ENCODE data around the gene USP43. TPM values are rescaled to one million over a fixed set of nuclear protein-coding genes. Genes with fewer than 3 reads are reported as not detected.

USP43 gene
- total RNA-seq, 1 donor from 2014 or later, result 7.0 TPM

- Histone ChIP-seq H3K4me3 (ENCODE audit: insufficient read depth, low read depth, low read length) (no peak overlapping the region), H3K4me1 (ENCODE audit: insufficient read depth, low read length) (peaks cover 3% of the 10 kb centered on the region), H4K20me1 (ENCODE audit: insufficient read depth, low read length) (no peaks in the 10 kb centered on the region), H3K4me2 (ENCODE audit: low read length) (no peak overlapping the region), H3K27ac (ENCODE audit: low read depth, low read length) (no peak overlapping the region), H3K9me3 (ENCODE audit: insufficient read depth, low read depth, low read length) (no peaks in the 10 kb centered on the region), H3K9ac (ENCODE audit: low read length) (no peak overlapping the region), H3K27me3 (ENCODE audit: insufficient read depth, low read length) (no peaks in the 10 kb centered on the region), H2AFZ (ENCODE audit: low read depth, low read length) (no peak overlapping the region), H3K79me2 (ENCODE audit: insufficient read depth, low read length) (no peaks in the 10 kb centered on the region), H3K36me3 (ENCODE audit: insufficient read depth, low read length) (no peaks in the 10 kb centered on the region)
- Mint-ChIP-seq H3K27me3 (ENCODE audit: low read depth, unreplicated experiment) (no peaks in the 10 kb centered on the region), H3K27ac (ENCODE audit: unreplicated experiment) (peak overlapping the region; percentile 6), H3K4me1 (ENCODE audit: low read depth, unreplicated experiment) (peaks cover 37% of the 10 kb centered on the region), H3K36me3 (ENCODE audit: low read depth, unreplicated experiment) (peaks cover 30% of the 10 kb centered on the region), H3K4me3 (ENCODE audit: unreplicated experiment) (no peak overlapping the region), H3K9me3 (ENCODE audit: unreplicated experiment) (peaks cover 7% of the 10 kb centered on the region)
- FAIRE-seq, result no peak
- no peak for DNase-seq (ENCODE audit: low read depth)
- TF ChIP-seq, protein P1, sequence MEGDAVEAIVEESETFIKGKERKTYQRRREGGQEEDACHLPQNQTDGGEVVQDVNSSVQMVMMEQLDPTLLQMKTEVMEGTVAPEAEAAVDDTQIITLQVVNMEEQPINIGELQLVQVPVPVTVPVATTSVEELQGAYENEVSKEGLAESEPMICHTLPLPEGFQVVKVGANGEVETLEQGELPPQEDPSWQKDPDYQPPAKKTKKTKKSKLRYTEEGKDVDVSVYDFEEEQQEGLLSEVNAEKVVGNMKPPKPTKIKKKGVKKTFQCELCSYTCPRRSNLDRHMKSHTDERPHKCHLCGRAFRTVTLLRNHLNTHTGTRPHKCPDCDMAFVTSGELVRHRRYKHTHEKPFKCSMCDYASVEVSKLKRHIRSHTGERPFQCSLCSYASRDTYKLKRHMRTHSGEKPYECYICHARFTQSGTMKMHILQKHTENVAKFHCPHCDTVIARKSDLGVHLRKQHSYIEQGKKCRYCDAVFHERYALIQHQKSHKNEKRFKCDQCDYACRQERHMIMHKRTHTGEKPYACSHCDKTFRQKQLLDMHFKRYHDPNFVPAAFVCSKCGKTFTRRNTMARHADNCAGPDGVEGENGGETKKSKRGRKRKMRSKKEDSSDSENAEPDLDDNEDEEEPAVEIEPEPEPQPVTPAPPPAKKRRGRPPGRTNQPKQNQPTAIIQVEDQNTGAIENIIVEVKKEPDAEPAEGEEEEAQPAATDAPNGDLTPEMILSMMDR (IDR thresholded peaks at IDR 0.05; ENCODE audit: insufficient read depth, low read depth, low read length), result no peak
- TF ChIP-seq EZH2 (IDR thresholded peaks at IDR 0.05; ENCODE audit: insufficient read depth, low read length), result no peak
Measured at GRCh38 chr17:9669551-9670008, 24.3 kb downstream of the USP43 start.

- H3K9me3 ChIP-seq (ENCODE audit: insufficient read depth, low read depth, low read length), result no peaks in the 10 kb centered on the region
Measured at GRCh38 chr17:9670596-9670995, 25.3 kb downstream of the USP43 start.

GRCh38 chr17:9671559-9671958 lies 26.2 kb downstream of the USP43 start:
- H3K9ac ChIP-seq (ENCODE audit: low read length), result no peak overlapping the region
- H4K20me1 ChIP-seq (ENCODE audit: insufficient read depth, low read length), result no peaks in the 10 kb centered on the region
- FAIRE-seq, result no peak
- no peak overlapping the region for H3K4me3 ChIP-seq (ENCODE audit: insufficient read depth, low read depth, low read length)
- H3K27me3 ChIP-seq (ENCODE audit: insufficient read depth, low read length), result no peaks in the 10 kb centered on the region
- no peaks in the 10 kb centered on the region for H3K36me3 ChIP-seq (ENCODE audit: insufficient read depth, low read length)
- Mint-ChIP-seq H3K36me3 (ENCODE audit: low read depth, unreplicated experiment) (peaks cover 21% of the 10 kb centered on the region), H3K4me1 (ENCODE audit: low read depth, unreplicated experiment) (peaks cover 37% of the 10 kb centered on the region), H3K4me3 (ENCODE audit: unreplicated experiment) (no peak overlapping the region), H3K27me3 (ENCODE audit: low read depth, unreplicated experiment) (no peaks in the 10 kb centered on the region), H3K9me3 (ENCODE audit: unreplicated experiment) (peaks cover 2% of the 10 kb centered on the region), H3K27ac (ENCODE audit: unreplicated experiment) (no peak overlapping the region)
- H3K79me2 ChIP-seq (ENCODE audit: insufficient read depth, low read length), result no peaks in the 10 kb centered on the region
- no peak overlapping the region for H3K27ac ChIP-seq (ENCODE audit: low read depth, low read length)
- H3K4me2 ChIP-seq (ENCODE audit: low read length), result no peak overlapping the region
- H2AFZ ChIP-seq (ENCODE audit: low read depth, low read length), result no peak overlapping the region
- no peak for TF ChIP-seq EZH2 (IDR thresholded peaks at IDR 0.05; ENCODE audit: insufficient read depth, low read length)
- TF ChIP-seq, protein P1 (IDR thresholded peaks at IDR 0.05; ENCODE audit: insufficient read depth, low read depth, low read length), result no peak
- DNase-seq (ENCODE audit: low read depth), result no peak
- H3K4me1 ChIP-seq (ENCODE audit: insufficient read depth, low read length), result peaks cover 4% of the 10 kb centered on the region
- no peaks in the 10 kb centered on the region for H3K9me3 ChIP-seq (ENCODE audit: insufficient read depth, low read depth, low read length)

More at GRCh38 chr17:9670596-9670995, 25.3 kb downstream of the USP43 start:
- Mint-ChIP-seq H3K4me3 (ENCODE audit: unreplicated experiment) (peak overlapping the region; percentile 57), H3K36me3 (ENCODE audit: low read depth, unreplicated experiment) (peaks cover 25% of the 10 kb centered on the region), H3K4me1 (ENCODE audit: low read depth, unreplicated experiment) (peaks cover 37% of the 10 kb centered on the region), H3K27ac (ENCODE audit: unreplicated experiment) (no peak overlapping the region), H3K9me3 (ENCODE audit: unreplicated experiment) (peaks cover 3% of the 10 kb centered on the region), H3K27me3 (ENCODE audit: low read depth, unreplicated experiment) (no peaks in the 10 kb centered on the region)
- H3K4me3 ChIP-seq (ENCODE audit: insufficient read depth, low read depth, low read length), result no peak overlapping the region
- H4K20me1 ChIP-seq (ENCODE audit: insufficient read depth, low read length), result no peaks in the 10 kb centered on the region
- no peaks in the 10 kb centered on the region for H3K79me2 ChIP-seq (ENCODE audit: insufficient read depth, low read length)
- peaks cover 3% of the 10 kb centered on the region for H3K4me1 ChIP-seq (ENCODE audit: insufficient read depth, low read length)
- no peaks in the 10 kb centered on the region for H3K27me3 ChIP-seq (ENCODE audit: insufficient read depth, low read length)
- TF ChIP-seq, protein P1 (IDR thresholded peaks at IDR 0.05; ENCODE audit: insufficient read depth, low read depth, low read length), result no peak
- TF ChIP-seq EZH2 (IDR thresholded peaks at IDR 0.05; ENCODE audit: insufficient read depth, low read length), result no peak
- DNase-seq (ENCODE audit: low read depth), result no peak
- H3K4me2 ChIP-seq (ENCODE audit: low read length), result no peak overlapping the region
- no peak overlapping the region for H3K27ac ChIP-seq (ENCODE audit: low read depth, low read length)
- FAIRE-seq, result no peak
- H2AFZ ChIP-seq (ENCODE audit: low read depth, low read length), result no peak overlapping the region
- no peak overlapping the region for H3K9ac ChIP-seq (ENCODE audit: low read length)
- H3K36me3 ChIP-seq (ENCODE audit: insufficient read depth, low read length), result no peaks in the 10 kb centered on the region

All from astrocyte (in vitro differentiated cells and primary cell).